Measurements from ENCODE around the gene AKAP6. TPM values are rescaled to one million over a fixed set of nuclear protein-coding genes. Genes with fewer than 3 reads are reported as not detected.

AKAP6 gene
- total and polyA plus RNA-seq, 2 experiments from 2014 or later: 0.38 to 0.42 TPM

DNA sequence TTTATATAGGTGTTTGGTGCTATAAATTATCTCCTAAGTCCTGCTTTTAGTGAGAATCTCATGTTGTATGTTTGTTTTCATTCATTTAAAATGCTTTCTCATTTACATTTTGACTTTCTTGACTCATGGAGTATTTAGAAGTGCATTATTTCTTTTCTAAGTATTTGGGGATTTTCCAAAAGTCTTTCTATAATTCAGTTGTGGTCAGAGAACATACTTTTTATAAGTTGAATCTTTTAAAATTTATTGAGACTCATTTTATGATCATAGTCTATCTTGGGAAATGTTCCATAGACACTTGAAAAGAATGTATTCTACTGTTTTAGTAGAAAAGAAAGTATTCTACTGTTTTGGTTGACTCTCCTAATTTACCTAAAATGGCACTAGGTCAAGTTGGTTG is 168.2 kb downstream of the AKAP6 start (continued):
- no peak for TF ChIP-seq CREB1 (CRISPR knock-in tag; IDR thresholded peaks at IDR 0.05; ENCODE audit: low read depth)
- TF ChIP-seq EZH2phosphoT487 (IDR thresholded peaks at IDR 0.05; ENCODE audit: unreplicated experiment): no peak
- no peak for TF ChIP-seq ZNF331 (CRISPR knock-in tag; IDR thresholded peaks at IDR 0.05; ENCODE audit: low read depth)

DNA sequence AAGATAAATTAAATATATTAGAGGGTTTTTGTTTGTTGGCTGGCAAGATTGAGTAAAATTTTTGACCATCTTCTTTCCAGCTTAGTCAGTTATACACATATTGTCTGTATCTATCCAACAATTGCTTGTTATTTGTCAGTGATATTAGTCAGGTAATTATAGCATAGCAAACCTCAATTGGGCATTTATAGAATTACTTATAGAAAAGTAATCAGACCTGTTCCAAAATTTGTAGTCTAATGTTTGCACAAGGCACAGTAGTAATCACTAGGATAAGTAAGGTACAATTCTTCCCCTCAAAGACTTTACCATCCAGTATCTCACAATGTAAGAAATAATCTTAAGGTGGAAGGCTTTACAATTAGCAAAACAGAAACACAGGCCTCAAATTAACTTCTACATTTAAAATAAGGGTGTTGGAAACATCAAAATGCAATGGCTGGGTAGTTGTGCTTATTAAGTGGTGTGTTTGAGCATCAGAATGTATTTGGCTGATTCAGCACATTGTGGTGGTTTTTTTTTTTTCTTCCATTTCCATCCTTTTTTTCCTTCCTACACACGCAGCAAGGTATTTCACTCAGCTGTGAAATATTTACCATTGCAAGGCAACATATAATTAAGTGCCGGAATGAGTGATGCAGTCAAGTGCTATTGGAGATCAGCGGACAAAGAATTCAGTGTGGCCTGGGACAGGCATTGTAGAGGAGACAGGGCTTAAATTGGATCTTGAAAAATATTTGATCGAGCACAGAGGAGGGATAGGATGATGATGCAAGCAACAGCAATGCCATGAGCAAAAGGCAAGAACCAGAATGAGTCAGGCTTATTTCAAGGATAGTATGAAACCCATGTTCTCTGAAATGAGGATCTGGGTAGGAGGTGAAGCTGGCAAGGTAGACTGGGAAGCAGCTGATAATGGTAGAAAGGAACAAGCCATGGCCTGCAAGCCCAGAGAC is 178.2 kb downstream of the AKAP6 start:
- TF ChIP-seq, protein P1, sequence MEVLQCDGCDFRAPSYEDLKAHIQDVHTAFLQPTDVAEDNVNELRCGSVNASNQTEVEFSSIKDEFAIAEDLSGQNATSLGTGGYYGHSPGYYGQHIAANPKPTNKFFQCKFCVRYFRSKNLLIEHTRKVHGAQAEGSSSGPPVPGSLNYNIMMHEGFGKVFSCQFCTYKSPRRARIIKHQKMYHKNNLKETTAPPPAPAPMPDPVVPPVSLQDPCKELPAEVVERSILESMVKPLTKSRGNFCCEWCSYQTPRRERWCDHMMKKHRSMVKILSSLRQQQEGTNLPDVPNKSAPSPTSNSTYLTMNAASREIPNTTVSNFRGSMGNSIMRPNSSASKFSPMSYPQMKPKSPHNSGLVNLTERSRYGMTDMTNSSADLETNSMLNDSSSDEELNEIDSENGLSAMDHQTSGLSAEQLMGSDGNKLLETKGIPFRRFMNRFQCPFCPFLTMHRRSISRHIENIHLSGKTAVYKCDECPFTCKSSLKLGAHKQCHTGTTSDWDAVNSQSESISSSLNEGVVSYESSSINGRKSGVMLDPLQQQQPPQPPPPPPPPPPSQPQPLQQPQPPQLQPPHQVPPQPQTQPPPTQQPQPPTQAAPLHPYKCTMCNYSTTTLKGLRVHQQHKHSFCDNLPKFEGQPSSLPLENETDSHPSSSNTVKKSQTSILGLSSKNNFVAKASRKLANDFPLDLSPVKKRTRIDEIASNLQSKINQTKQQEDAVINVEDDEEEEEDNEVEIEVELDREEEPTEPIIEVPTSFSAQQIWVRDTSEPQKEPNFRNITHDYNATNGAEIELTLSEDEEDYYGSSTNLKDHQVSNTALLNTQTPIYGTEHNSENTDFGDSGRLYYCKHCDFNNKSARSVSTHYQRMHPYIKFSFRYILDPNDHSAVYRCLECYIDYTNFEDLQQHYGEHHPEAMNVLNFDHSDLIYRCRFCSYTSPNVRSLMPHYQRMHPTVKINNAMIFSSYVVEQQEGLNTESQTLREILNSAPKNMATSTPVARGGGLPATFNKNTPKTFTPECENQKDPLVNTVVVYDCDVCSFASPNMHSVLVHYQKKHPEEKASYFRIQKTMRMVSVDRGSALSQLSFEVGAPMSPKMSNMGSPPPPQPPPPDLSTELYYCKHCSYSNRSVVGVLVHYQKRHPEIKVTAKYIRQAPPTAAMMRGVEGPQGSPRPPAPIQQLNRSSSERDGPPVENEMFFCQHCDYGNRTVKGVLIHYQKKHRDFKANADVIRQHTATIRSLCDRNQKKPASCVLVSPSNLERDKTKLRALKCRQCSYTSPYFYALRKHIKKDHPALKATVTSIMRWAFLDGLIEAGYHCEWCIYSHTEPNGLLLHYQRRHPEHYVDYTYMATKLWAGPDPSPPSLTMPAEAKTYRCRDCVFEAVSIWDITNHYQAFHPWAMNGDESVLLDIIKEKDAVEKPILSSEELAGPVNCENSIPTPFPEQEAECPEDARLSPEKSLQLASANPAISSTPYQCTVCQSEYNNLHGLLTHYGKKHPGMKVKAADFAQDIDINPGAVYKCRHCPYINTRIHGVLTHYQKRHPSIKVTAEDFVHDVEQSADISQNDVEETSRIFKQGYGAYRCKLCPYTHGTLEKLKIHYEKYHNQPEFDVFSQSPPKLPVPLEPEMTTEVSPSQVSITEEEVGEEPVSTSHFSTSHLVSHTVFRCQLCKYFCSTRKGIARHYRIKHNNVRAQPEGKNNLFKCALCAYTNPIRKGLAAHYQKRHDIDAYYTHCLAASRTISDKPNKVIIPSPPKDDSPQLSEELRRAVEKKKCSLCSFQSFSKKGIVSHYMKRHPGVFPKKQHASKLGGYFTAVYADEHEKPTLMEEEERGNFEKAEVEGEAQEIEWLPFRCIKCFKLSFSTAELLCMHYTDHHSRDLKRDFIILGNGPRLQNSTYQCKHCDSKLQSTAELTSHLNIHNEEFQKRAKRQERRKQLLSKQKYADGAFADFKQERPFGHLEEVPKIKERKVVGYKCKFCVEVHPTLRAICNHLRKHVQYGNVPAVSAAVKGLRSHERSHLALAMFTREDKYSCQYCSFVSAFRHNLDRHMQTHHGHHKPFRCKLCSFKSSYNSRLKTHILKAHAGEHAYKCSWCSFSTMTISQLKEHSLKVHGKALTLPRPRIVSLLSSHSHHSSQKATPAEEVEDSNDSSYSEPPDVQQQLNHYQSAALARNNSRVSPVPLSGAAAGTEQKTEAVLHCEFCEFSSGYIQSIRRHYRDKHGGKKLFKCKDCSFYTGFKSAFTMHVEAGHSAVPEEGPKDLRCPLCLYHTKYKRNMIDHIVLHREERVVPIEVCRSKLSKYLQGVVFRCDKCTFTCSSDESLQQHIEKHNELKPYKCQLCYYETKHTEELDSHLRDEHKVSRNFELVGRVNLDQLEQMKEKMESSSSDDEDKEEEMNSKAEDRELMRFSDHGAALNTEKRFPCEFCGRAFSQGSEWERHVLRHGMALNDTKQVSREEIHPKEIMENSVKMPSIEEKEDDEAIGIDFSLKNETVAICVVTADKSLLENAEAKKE (CRISPR knock-in tag; IDR thresholded peaks at IDR 0.05): no peak
- no peak for TF ChIP-seq EZH2 (IDR thresholded peaks at IDR 0.05; ENCODE audit: low read depth, unreplicated experiment)
- TF ChIP-seq POLR2AphosphoS5 (IDR thresholded peaks at IDR 0.05; ENCODE audit: low read depth): no peak
- TF ChIP-seq EZH2phosphoT487 (IDR thresholded peaks at IDR 0.05; ENCODE audit: unreplicated experiment): no peak
- TF ChIP-seq ZNF114 (CRISPR knock-in tag; IDR thresholded peaks at IDR 0.05): no peak
- TF ChIP-seq, protein P2, sequence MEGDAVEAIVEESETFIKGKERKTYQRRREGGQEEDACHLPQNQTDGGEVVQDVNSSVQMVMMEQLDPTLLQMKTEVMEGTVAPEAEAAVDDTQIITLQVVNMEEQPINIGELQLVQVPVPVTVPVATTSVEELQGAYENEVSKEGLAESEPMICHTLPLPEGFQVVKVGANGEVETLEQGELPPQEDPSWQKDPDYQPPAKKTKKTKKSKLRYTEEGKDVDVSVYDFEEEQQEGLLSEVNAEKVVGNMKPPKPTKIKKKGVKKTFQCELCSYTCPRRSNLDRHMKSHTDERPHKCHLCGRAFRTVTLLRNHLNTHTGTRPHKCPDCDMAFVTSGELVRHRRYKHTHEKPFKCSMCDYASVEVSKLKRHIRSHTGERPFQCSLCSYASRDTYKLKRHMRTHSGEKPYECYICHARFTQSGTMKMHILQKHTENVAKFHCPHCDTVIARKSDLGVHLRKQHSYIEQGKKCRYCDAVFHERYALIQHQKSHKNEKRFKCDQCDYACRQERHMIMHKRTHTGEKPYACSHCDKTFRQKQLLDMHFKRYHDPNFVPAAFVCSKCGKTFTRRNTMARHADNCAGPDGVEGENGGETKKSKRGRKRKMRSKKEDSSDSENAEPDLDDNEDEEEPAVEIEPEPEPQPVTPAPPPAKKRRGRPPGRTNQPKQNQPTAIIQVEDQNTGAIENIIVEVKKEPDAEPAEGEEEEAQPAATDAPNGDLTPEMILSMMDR (conservative IDR thresholded peaks at IDR 0.05; ENCODE audit: low read depth in 2 of 2): no peak
- no peak for TF ChIP-seq ZNF331 (CRISPR knock-in tag; IDR thresholded peaks at IDR 0.05; ENCODE audit: low read depth)
- TF ChIP-seq NANOG (IDR thresholded peaks at IDR 0.05; ENCODE audit: borderline replicate concordance): no peak
- TF ChIP-seq, protein P3, sequence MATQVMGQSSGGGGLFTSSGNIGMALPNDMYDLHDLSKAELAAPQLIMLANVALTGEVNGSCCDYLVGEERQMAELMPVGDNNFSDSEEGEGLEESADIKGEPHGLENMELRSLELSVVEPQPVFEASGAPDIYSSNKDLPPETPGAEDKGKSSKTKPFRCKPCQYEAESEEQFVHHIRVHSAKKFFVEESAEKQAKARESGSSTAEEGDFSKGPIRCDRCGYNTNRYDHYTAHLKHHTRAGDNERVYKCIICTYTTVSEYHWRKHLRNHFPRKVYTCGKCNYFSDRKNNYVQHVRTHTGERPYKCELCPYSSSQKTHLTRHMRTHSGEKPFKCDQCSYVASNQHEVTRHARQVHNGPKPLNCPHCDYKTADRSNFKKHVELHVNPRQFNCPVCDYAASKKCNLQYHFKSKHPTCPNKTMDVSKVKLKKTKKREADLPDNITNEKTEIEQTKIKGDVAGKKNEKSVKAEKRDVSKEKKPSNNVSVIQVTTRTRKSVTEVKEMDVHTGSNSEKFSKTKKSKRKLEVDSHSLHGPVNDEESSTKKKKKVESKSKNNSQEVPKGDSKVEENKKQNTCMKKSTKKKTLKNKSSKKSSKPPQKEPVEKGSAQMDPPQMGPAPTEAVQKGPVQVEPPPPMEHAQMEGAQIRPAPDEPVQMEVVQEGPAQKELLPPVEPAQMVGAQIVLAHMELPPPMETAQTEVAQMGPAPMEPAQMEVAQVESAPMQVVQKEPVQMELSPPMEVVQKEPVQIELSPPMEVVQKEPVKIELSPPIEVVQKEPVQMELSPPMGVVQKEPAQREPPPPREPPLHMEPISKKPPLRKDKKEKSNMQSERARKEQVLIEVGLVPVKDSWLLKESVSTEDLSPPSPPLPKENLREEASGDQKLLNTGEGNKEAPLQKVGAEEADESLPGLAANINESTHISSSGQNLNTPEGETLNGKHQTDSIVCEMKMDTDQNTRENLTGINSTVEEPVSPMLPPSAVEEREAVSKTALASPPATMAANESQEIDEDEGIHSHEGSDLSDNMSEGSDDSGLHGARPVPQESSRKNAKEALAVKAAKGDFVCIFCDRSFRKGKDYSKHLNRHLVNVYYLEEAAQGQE (IDR thresholded peaks at IDR 0.05; ENCODE audit: unreplicated experiment): no peak
- TF ChIP-seq, protein P4, sequence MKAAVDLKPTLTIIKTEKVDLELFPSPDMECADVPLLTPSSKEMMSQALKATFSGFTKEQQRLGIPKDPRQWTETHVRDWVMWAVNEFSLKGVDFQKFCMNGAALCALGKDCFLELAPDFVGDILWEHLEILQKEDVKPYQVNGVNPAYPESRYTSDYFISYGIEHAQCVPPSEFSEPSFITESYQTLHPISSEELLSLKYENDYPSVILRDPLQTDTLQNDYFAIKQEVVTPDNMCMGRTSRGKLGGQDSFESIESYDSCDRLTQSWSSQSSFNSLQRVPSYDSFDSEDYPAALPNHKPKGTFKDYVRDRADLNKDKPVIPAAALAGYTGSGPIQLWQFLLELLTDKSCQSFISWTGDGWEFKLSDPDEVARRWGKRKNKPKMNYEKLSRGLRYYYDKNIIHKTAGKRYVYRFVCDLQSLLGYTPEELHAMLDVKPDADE (IDR thresholded peaks at IDR 0.05): no peak
- Histone ChIP-seq H3K4me1 (ENCODE audit: insufficient read depth) (no peaks in the 10 kb centered on the region), H3K79me2 (replicated peaks; ENCODE audit: insufficient read depth) (no peaks in the 10 kb centered on the region), H4K20me1 (replicated peaks; ENCODE audit: insufficient read depth) (no peaks in the 10 kb centered on the region), H3K27me3 (ENCODE audit: insufficient read depth) (no peaks in the 10 kb centered on the region), H3F3A (replicated peaks; ENCODE audit: low read depth) (no peaks in the 10 kb centered on the region), H3K4me2 (no peak overlapping the region), H3K27ac (ENCODE audit: low read depth) (no peak overlapping the region), H3K36me3 (ENCODE audit: insufficient read depth) (no peaks in the 10 kb centered on the region), H3K4me3 (no peak overlapping the region), H3K9me2 (ENCODE audit: insufficient read depth) (no peaks in the 10 kb centered on the region), H2AFZ (no peak overlapping the region; the same call in 1 of the 2 replicates)
- no peaks in the 10 kb centered on the region for H3K36me3 Mint-ChIP-seq (ENCODE audit: low read depth)
- H3K27ac Mint-ChIP-seq: peak overlapping the region; percentile 34; the same call in 1 of the 2 replicates
- DNase-seq (ENCODE audit: low spot score): no peak
- H3K27me3 Mint-ChIP-seq (ENCODE audit: insufficient read depth, low read depth, poor library complexity): no peaks in the 10 kb centered on the region
- H3K4me1 Mint-ChIP-seq: no peaks in the 10 kb centered on the region
- no peak for ATAC-seq
- no peak overlapping the region for H3K4me3 Mint-ChIP-seq
- H3K9me3 Mint-ChIP-seq: no peaks in the 10 kb centered on the region; the same call in 2 of the 3 replicates

Data from GM23338 (cell line).